H9 (cell line): ENCODE measurements around the gene DSTN. TPM values are rescaled to one million over a fixed set of nuclear protein-coding genes. Genes with fewer than 3 reads are reported as not detected.

Experiments used
- DNase-seq: peaks from one replicate; pipeline ENCODE4 v3.0.0-alpha.2; 2017
- H2AFZ ChIP-seq: one replicate; pipeline ENCODE4 v1.6.1; 2013; ENCODE audit warnings: mild to moderate bottlenecking, low read length, control low read depth, moderate library complexity
- H2AK5ac ChIP-seq: 2 replicates; pipeline ENCODE4 v1.6.1; 2013; ENCODE audit warnings: low read length, control low read depth, mixed read lengths; ENCODE audit not compliant: insufficient read length
- H2BK120ac ChIP-seq: one replicate; pipeline ENCODE4 v1.6.1; 2013; ENCODE audit warnings: low read depth, mild to moderate bottlenecking, low read length, control low read depth, inconsistent platforms; ENCODE audit not compliant: poor library complexity, severe bottlenecking
- H2BK12ac ChIP-seq: 2 replicates; pipeline ENCODE4 v1.6.1; 2013; ENCODE audit warnings: low read length, control low read depth, mixed read lengths, low read depth; ENCODE audit not compliant: insufficient read length
- H2BK15ac ChIP-seq: 2 replicates; pipeline ENCODE4 v1.6.1; 2013; ENCODE audit warnings: low read depth, low read length, control low read depth
- H2BK20ac ChIP-seq: one replicate; pipeline ENCODE4 v1.6.1; 2013; ENCODE audit warnings: low read depth, mild to moderate bottlenecking, low read length, control low read depth, inconsistent platforms; ENCODE audit not compliant: poor library complexity, severe bottlenecking
- H2BK5ac ChIP-seq: 2 replicates; pipeline ENCODE4 v1.6.1; 2013; ENCODE audit warnings: low read length, control low read depth, mixed read lengths; ENCODE audit not compliant: insufficient read length
- H3K14ac ChIP-seq: 2 replicates; pipeline ENCODE4 v1.6.1; 2013; ENCODE audit warnings: low read length, control low read depth; ENCODE audit not compliant: insufficient read depth
- H3K18ac ChIP-seq: 2 replicates; pipeline ENCODE4 v1.6.1; 2013; ENCODE audit warnings: low read depth, mild to moderate bottlenecking, mixed read lengths, low read length, control low read depth; ENCODE audit not compliant: insufficient read length
- H3K23ac ChIP-seq: 2 replicates; pipeline ENCODE4 v1.6.1; 2013; ENCODE audit warnings: low read length, control low read depth, mixed read lengths, low read depth; ENCODE audit not compliant: insufficient read length
- H3K23me2 ChIP-seq: 2 replicates; pipeline ENCODE4 v1.6.1; 2013; ENCODE audit warnings: low read depth, mild to moderate bottlenecking, mixed read lengths, low read length, control low read depth; ENCODE audit not compliant: insufficient read length, poor library complexity, severe bottlenecking
- H3K27ac ChIP-seq: 2 replicates; pipeline ENCODE4 v1.5.1; 2013; ENCODE audit warnings: low read length, control low read depth, mixed read lengths, low read depth; ENCODE audit not compliant: insufficient read length
- H3K27me3 ChIP-seq: 2 replicates; pipeline ENCODE4 v1.6.1; 2013; ENCODE audit warnings: low read length, control low read depth, inconsistent platforms; ENCODE audit not compliant: insufficient read depth
- H3K4ac ChIP-seq: 2 replicates; pipeline ENCODE4 v1.6.1; 2013; ENCODE audit warnings: low read depth, mild to moderate bottlenecking, control low read depth, inconsistent platforms, low read length, moderate library complexity
- H3K4me1 ChIP-seq: 2 replicates; pipeline ENCODE4 v1.6.1; 2013; ENCODE audit warnings: low read length, control low read depth, inconsistent platforms; ENCODE audit not compliant: insufficient read depth
- H3K4me2 ChIP-seq: 2 replicates; pipeline ENCODE4 v1.6.1; 2013; ENCODE audit warnings: low read length, control low read depth, mixed read lengths; ENCODE audit not compliant: insufficient read length, insufficient read depth
- H3K56ac ChIP-seq: 2 replicates; pipeline ENCODE4 v1.6.1; 2013; ENCODE audit warnings: low read depth, mild to moderate bottlenecking, mixed read lengths, low read length, control low read depth; ENCODE audit not compliant: insufficient read length
- H3K79me1 ChIP-seq: 2 replicates; pipeline ENCODE4 v1.6.1; 2013; ENCODE audit warnings: low read depth, mild to moderate bottlenecking, moderate library complexity, low read length, control low read depth, inconsistent platforms; ENCODE audit not compliant: insufficient read depth, poor library complexity, severe bottlenecking
- H3K79me2 ChIP-seq: 2 replicates; pipeline ENCODE4 v1.6.1; 2013; ENCODE audit warnings: low read length, control low read depth, inconsistent platforms; ENCODE audit not compliant: insufficient read depth
- H3K9ac ChIP-seq: 2 replicates; pipeline ENCODE4 v1.6.1; 2013; ENCODE audit warnings: low read length, control low read depth, mixed read lengths; ENCODE audit not compliant: insufficient read length; ENCODE audit errors: extremely low read depth
- H3K9me3 ChIP-seq: one replicate; pipeline ENCODE4 v1.6.1; 2013; ENCODE audit warnings: low read depth, low read length, inconsistent platforms; ENCODE audit not compliant: control insufficient read depth
- H3T11ph ChIP-seq: one replicate; pipeline ENCODE4 v1.6.1; 2013; ENCODE audit warnings: mild to moderate bottlenecking, low read length, control low read depth, inconsistent platforms
- H4K20me1 ChIP-seq: one replicate; pipeline ENCODE4 v1.6.1; 2013; ENCODE audit not compliant: control insufficient read depth, insufficient read length, insufficient read depth
- H4K5ac ChIP-seq: 2 replicates; pipeline ENCODE4 v1.6.1; 2013; ENCODE audit warnings: low read depth, mild to moderate bottlenecking, mixed read lengths, low read length, control low read depth; ENCODE audit not compliant: insufficient read length
- H4K8ac ChIP-seq: replicated peaks from 2 replicates; pipeline ENCODE4 v1.6.1; 2013; ENCODE audit warnings: low read length, control low read depth, mixed read lengths, low read depth; ENCODE audit not compliant: insufficient read length
- H4K91ac ChIP-seq: 2 replicates; pipeline ENCODE4 v1.6.1; 2013; ENCODE audit warnings: low read depth, mild to moderate bottlenecking, moderate library complexity, mixed read lengths, low read length, control low read depth; ENCODE audit not compliant: insufficient read length
- H3K27ac Mint-ChIP-seq, 3 experiments: 2 replicates in 2 of 3; 3 replicates in 1 of 3; pipeline ENCODE4 v1.8.0; 2020 to 2021; ENCODE audit warnings: mixed read lengths in 3 of 3, mild to moderate bottlenecking in 1 of 3, moderate library complexity in 1 of 3
- H3K27me3 Mint-ChIP-seq: 2 replicates; pipeline ENCODE4 v1.8.0; 2021; ENCODE audit warnings: low read depth, mild to moderate bottlenecking, moderate library complexity, mixed read lengths
- H3K36me3 Mint-ChIP-seq, 3 experiments: 2 replicates in 2 of 3; 3 replicates in 1 of 3; pipeline ENCODE4 v1.8.0; 2020 to 2021; ENCODE audit warnings: low read depth in 3 of 3, mixed read lengths in 3 of 3; ENCODE audit not compliant: insufficient read depth in 1 of 3
- H3K4me1 Mint-ChIP-seq, 2 experiments: 2 replicates each; pipeline ENCODE4 v1.8.0; 2020; ENCODE audit warnings: mixed read lengths in 2 of 2
- H3K4me3 Mint-ChIP-seq, 2 experiments: 2 replicates in 1 of 2; 3 replicates in 1 of 2; pipeline ENCODE4 v1.8.0; 2020 to 2021; ENCODE audit warnings: mild to moderate bottlenecking in 2 of 2, mixed read lengths in 2 of 2, moderate library complexity in 1 of 2
- H3K9me3 Mint-ChIP-seq, 2 experiments: 2 replicates in 1 of 2; 3 replicates in 1 of 2; pipeline ENCODE4 v1.8.0; 2020; ENCODE audit warnings: mild to moderate bottlenecking in 2 of 2, mixed read lengths in 2 of 2, moderate library complexity in 1 of 2
- CTCF ChIP-seq: fragments of 200-600 bp; sonication (generic); conservative IDR thresholded peaks from 3 replicates; pipeline ENCODE4 v1.8.0; 2021; ENCODE audit warnings: antibody characterized with exemption, mild to moderate bottlenecking
- WGBS: extraction: QIAGEN DNeasy Blood & Tissue Kit; methylation state at CpG from one replicate; pipeline ENCODE4 v1.1.7; 2013; ENCODE audit warnings: missing lambda C conversion rate, low lambda C conversion rate, mixed read lengths; ENCODE audit not compliant: insufficient read length; ENCODE audit errors: extremely low coverage; 5-methylcytosine and 5-hydroxymethylcytosine counted together
- total RNA-seq: library from RNA; stranded (reverse); gene quantifications from 2 replicates; pipeline ENCODE4 v1.2.1, GENCODE V29; 2021

The DSTN gene
- total RNA-seq, 1 experiment from 2014 or later: 145 TPM

GRCh38 chr20:17633850-17634500 is 64.1 kb downstream of the DSTN start:
- no peak overlapping the region for H3K14ac ChIP-seq
- H3K18ac ChIP-seq: no peak overlapping the region
- H3K4ac ChIP-seq: no peak overlapping the region
- H3K9ac ChIP-seq: no peak overlapping the region
- no peak overlapping the region for H2AFZ ChIP-seq
- Mint-ChIP-seq H3K9me3 (no peaks in the 10 kb centered on the region), H3K27ac (peak overlapping the region in 1 of 3 experiments; percentile 77; a peak in 1 of 7 replicates), H3K4me1 (peaks cover 11 to 16% of the 10 kb centered on the region in 2 experiments), H3K27me3 (no peaks in the 10 kb centered on the region), H3K4me3 (no peak overlapping the region; a peak in 1 of 5 replicates), H3K36me3 (peaks cover 26 to 63% (median 53%) of the 10 kb centered on the region in 3 experiments)
- no peaks in the 10 kb centered on the region for H4K20me1 ChIP-seq
- H3K27ac ChIP-seq: no peak overlapping the region
- H2BK120ac ChIP-seq: no peak overlapping the region
- H2BK15ac ChIP-seq: no peak overlapping the region
- no peak overlapping the region for H2AK5ac ChIP-seq
- no peak overlapping the region for H4K5ac ChIP-seq
- no peak for DNase-seq
- H3K4me1 ChIP-seq: no peaks in the 10 kb centered on the region
- H3K79me1 ChIP-seq: no peaks in the 10 kb centered on the region
- H3K23ac ChIP-seq: no peak overlapping the region
- no peak overlapping the region for H2BK20ac ChIP-seq
- H3K27me3 ChIP-seq: no peaks in the 10 kb centered on the region
- no peaks in the 10 kb centered on the region for H3K79me2 ChIP-seq
- H4K8ac ChIP-seq: no peak overlapping the region
- no peak overlapping the region for H4K91ac ChIP-seq
- H3K56ac ChIP-seq: no peak overlapping the region
- H3K23me2 ChIP-seq: no peaks in the 10 kb centered on the region
- TF ChIP-seq CTCF: no peak
- no peak overlapping the region for H3K4me2 ChIP-seq
- no peaks in the 10 kb centered on the region for H3K9me3 ChIP-seq
- H2BK5ac ChIP-seq: no peak overlapping the region
- H2BK12ac ChIP-seq: no peak overlapping the region
- no CpG with 5 or more reads among the region's 18 CpGs for WGBS
- no peak overlapping the region for H3T11ph ChIP-seq
